Activated naive CD8-positive, alpha-beta T cell treated with anti-CD3 and anti-CD28 coated beads, Interleukin-2, amount 50 U/mL, for 24 hours (primary cell): ENCODE results near the gene IER2.
A peak's percentile ranks its signal among the peaks of the same experiment; 100 is the strongest.
"Not testable (repeated sequence)": the region's sequence is repeated elsewhere in the genome, so short reads cannot be mapped to it uniquely, and the experiment has no call there.

Source experiments
- ATAC-seq: fragments of 150-1000 bp; cut with Tn5 transposase; one replicate; pipeline ENCODE4 v1.10.0; 2021
- DNase-seq: peaks from one replicate; pipeline ENCODE4 v3.0.0; 2021
- H3K27ac Mint-ChIP-seq: one replicate; pipeline ENCODE4 v1.8.0; 2021; ENCODE audit warnings: mild to moderate bottlenecking, mixed read lengths
- H3K27me3 Mint-ChIP-seq: one replicate; pipeline ENCODE4 v1.8.0; 2021; ENCODE audit warnings: mixed read lengths
- H3K36me3 Mint-ChIP-seq: one replicate; pipeline ENCODE4 v1.8.0; 2021; ENCODE audit warnings: low read depth, mixed read lengths
- H3K4me1 Mint-ChIP-seq: one replicate; pipeline ENCODE4 v1.8.0; 2021; ENCODE audit warnings: mixed read lengths
- H3K4me3 Mint-ChIP-seq: one replicate; pipeline ENCODE4 v1.8.0; 2021; ENCODE audit warnings: mild to moderate bottlenecking, moderate library complexity, mixed read lengths
- H3K9me3 Mint-ChIP-seq: one replicate; pipeline ENCODE4 v1.8.0; 2021; ENCODE audit warnings: mixed read lengths

The IER2 gene

DNA sequence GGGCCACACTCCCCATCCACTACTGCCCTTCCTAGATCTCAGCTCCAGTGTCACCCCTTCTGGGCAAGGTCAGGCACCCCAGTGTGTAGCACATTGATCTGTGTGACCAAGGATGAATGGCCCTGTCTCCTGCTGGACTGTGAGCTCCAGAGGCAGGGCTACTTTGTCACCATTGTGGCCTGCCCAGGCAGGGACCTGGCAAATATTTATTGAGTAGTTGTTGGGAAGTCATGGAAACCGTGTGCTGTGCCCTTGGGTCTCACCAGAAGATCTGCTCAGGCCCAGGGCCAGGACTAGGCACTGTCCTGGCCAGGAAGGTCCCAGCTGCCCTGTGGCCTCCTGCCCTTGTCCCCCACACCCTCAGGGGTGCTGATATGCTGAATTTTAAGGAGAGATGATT, 21.6 kb upstream of the IER2 start:
- ATAC-seq = no peak
- no peaks in the 10 kb centered on the region for H3K9me3 Mint-ChIP-seq
- H3K4me1 Mint-ChIP-seq = peaks cover 55% of the 10 kb centered on the region
- no peak for DNase-seq
- no peak overlapping the region for H3K4me3 Mint-ChIP-seq
- H3K36me3 Mint-ChIP-seq = peaks cover 21% of the 10 kb centered on the region
- H3K27ac Mint-ChIP-seq = no peak overlapping the region
- H3K27me3 Mint-ChIP-seq = no peaks in the 10 kb centered on the region

DNA sequence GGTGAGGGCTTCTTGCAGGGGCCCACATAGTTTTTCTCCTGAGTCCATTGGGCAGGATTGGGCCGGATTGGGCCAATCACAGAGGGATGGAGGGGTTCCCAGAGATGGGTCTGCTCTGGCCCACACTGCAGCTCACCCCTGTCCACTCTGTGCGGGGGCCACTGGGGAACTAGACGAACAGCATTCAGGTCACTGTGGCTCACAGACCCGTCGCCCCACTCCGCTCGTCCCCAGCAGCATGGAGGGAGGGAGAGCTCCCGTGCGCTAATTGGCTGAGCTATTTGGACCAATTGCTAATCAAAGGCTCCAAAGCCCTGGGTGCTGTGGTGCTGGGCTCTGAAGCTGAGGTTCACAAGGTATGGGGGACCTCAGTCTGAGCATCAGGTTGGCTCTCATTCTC, 20.8 kb upstream of the IER2 start:
- Mint-ChIP-seq H3K4me1 (peaks cover 59% of the 10 kb centered on the region), H3K27ac (no peak overlapping the region), H3K27me3 (no peaks in the 10 kb centered on the region), H3K9me3 (no peaks in the 10 kb centered on the region), H3K4me3 (no peak overlapping the region), H3K36me3 (peaks cover 26% of the 10 kb centered on the region)
- no peak for DNase-seq
- no peak for ATAC-seq

DNA sequence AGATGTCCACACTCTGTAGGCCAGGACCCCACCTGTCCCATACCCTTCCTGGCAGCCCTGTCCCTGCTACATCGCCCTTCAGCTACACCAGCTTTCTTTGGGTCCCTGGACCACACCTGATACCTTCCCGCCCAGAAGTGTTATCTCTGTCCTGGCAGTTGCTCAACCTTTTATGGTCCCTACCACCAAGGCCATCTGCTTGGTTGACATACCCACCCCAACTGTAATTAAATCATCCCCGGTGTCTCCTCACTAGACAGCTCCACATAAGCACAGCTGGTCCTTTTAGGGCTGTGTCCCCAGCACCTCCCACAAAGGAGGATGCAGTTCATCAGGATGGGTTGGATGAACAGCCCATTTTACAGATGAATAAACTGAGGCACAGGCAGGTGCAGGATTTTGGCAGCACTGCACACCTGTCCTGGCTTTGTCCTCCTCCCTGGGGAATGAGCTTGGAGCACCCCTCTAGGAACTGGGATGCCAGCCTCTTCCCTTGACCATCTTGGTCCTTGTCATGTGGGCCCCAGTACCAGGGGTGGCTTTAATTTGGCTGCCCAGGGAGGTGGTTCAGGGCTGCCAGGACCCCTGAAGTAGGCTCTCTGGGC, 19.2 kb upstream of the IER2 start:
- H3K9me3 Mint-ChIP-seq = no peaks in the 10 kb centered on the region
- no peak overlapping the region for H3K4me3 Mint-ChIP-seq
- peak overlapping the region; percentile 100 for H3K27ac Mint-ChIP-seq
- no peak for ATAC-seq
- peaks cover 23% of the 10 kb centered on the region for H3K36me3 Mint-ChIP-seq
- DNase-seq = no peak
- peaks cover 63% of the 10 kb centered on the region for H3K4me1 Mint-ChIP-seq
- H3K27me3 Mint-ChIP-seq = no peaks in the 10 kb centered on the region

DNA sequence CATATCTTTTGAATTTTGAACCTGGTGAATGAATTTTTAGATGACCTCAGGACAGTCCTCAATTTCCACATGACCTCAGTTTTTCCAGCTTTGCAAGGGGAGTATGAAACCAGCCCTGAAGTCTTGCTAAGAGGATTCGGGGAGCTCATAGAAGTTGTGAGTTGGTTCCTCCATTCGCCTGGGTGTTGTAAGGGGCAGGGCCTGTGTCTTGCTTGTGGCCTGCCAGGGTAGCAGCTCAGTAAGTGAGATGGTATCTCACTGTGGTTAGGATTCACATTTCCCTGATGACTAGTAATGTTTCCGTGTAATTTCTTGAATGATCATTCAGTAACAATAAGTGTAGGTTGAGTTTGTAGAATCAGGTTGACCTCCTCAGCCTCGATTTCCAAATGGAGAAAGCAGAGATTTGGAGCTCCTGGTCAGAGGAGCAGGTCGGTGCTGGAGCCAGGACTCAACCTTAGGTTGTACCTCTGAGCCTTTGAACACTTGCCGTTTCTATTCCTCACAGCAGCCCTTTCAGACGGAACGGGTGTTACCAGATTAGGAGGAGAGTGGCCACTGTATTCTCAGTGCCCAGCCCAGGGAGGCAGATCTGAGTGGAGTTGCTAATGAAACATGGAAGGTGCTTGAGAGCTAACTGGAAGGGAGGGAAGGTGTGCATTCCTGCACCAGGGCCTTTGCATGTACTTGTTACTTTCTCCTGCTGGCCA, 17.6 kb upstream of the IER2 start:
- Mint-ChIP-seq H3K9me3 (no peaks in the 10 kb centered on the region), H3K4me3 (peak overlapping the region; percentile 80), H3K4me1 (peaks cover 58% of the 10 kb centered on the region), H3K27me3 (no peaks in the 10 kb centered on the region), H3K36me3 (peaks cover 31% of the 10 kb centered on the region), H3K27ac (peak overlapping the region; percentile 100)
- peak; percentile 71 for DNase-seq
- ATAC-seq = peak; percentile 99

DNA sequence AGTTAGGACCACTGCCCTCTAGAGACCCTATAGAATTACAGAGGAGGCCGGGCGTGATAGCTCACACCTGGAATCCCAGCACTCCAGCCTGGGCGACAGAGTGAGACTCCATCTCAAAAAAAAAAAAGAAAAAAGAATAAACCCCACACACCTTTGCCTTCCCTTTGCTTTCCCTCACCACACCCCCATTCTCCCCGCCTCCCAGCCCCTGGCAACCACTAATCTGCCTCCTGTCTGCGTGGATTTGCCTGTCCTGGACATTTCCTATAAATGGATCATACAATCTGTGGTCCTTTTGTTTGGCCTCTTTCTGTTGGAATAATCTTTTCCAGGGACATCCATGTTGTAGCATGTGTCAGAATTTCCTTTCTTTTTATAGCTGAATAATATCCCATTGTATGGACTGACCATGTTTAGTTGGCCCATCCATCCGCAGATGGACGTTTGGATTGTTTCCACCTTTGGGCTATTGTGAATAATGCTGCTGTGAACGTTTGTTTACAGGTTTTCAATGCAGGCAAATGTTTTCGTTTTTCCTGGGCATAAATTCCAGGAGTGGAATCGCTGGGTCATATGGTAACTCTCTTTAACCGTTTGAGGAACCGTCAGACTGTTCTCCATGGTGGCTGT, 16.9 kb upstream of the IER2 start:
- Mint-ChIP-seq H3K27me3 (no peaks in the 10 kb centered on the region), H3K4me3 (peak overlapping the region; percentile 80), H3K36me3 (peaks cover 34% of the 10 kb centered on the region), H3K27ac (peak overlapping the region; percentile 100), H3K9me3 (no peaks in the 10 kb centered on the region), H3K4me1 (peaks cover 52% of the 10 kb centered on the region)
- DNase-seq = no peak
- ATAC-seq = no peak

DNA sequence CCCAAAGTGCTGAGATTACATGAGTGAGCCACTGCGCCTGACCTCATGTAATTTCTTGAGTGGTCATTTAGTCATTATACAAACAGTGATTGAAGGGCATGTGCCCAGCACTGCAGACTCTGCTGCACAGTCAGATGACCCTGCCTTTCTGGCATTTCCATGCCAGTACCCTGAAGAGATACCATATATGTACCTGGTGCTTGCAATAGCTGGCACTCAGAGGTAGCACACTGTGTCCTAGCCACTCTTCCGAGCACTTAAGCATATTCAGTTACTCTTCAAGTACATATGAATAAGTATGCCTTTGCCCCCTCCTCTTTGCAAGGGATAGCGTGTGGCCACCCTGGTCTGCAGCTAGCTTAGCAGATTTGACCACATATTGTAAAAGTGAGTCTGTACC, 15.6 kb upstream of the IER2 start:
- Mint-ChIP-seq H3K36me3 (peaks cover 39% of the 10 kb centered on the region), H3K4me1 (peaks cover 47% of the 10 kb centered on the region), H3K4me3 (no peak overlapping the region), H3K9me3 (no peaks in the 10 kb centered on the region), H3K27ac (no peak overlapping the region), H3K27me3 (no peaks in the 10 kb centered on the region)
- no peak for DNase-seq
- ATAC-seq = no peak

DNA sequence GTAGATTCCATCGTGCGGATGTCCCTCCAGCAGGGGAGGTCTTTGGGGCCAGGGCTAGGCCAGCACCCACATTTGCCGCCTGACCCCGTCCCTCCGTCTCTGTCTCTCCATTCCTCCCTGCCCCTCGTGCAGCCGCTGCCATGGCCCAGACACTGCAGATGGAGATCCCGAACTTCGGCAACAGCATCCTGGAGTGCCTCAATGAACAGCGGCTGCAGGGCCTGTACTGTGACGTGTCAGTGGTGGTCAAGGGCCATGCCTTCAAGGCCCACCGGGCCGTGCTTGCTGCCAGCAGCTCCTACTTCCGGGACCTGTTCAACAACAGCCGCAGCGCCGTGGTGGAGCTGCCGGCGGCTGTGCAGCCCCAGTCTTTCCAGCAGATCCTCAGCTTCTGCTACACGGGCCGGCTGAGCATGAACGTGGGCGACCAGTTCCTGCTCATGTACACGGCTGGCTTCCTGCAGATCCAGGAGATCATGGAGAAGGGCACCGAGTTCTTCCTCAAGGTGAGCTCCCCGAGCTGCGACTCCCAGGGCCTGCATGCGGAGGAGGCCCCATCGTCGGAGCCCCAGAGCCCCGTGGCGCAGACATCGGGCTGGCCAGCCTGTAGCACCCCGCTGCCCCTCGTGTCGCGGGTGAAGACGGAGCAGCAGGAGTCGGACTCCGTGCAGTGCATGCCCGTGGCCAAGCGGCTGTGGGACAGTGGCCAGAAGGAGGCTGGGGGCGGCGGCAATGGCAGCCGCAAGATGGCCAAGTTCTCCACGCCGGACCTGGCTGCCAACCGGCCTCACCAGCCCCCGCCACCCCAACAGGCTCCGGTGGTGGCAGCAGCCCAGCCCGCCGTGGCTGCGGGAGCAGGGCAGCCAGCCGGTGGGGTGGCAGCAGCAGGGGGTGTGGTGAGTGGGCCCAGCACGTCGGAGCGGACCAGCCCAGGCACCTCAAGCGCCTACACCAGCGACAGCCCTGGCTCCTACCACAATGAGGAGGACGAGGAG, 14.8 kb upstream of the IER2 start:
- Mint-ChIP-seq H3K36me3 (peaks cover 39% of the 10 kb centered on the region), H3K9me3 (no peaks in the 10 kb centered on the region), H3K27me3 (no peaks in the 10 kb centered on the region), H3K27ac (no peak overlapping the region), H3K4me3 (no peak overlapping the region), H3K4me1 (peaks cover 45% of the 10 kb centered on the region)
- DNase-seq (no peak), ATAC-seq (no peak)

DNA sequence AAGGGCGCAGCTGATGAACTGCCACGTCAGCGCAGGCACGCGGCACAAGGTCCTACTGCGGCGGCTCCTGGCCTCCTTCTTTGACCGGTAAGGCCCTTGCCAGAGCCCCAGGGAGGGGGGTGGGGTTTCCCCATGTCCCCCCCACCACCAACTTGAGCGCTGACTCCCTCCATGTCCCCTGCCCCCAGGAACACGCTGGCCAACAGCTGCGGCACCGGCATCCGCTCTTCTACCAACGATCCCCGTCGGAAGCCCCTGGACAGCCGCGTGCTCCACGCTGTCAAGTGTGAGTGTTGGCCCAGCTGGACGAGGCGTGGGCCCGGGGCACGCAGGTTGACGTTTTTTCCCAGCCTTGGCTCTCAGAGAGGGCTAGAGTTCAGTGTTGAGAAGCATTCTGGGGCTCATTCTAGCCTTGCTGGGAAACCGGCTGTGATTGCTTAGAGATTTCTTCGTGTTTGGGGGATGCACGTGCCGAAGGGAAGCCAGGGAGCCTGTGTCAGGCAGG, 12.9 kb upstream of the IER2 start:
- H3K27me3 Mint-ChIP-seq = no peaks in the 10 kb centered on the region
- H3K4me1 Mint-ChIP-seq = peaks cover 28% of the 10 kb centered on the region
- H3K27ac Mint-ChIP-seq = no peak overlapping the region
- ATAC-seq (no peak), DNase-seq (no peak)
- peaks cover 41% of the 10 kb centered on the region for H3K36me3 Mint-ChIP-seq
- no peak overlapping the region for H3K4me3 Mint-ChIP-seq
- no peaks in the 10 kb centered on the region for H3K9me3 Mint-ChIP-seq

DNA sequence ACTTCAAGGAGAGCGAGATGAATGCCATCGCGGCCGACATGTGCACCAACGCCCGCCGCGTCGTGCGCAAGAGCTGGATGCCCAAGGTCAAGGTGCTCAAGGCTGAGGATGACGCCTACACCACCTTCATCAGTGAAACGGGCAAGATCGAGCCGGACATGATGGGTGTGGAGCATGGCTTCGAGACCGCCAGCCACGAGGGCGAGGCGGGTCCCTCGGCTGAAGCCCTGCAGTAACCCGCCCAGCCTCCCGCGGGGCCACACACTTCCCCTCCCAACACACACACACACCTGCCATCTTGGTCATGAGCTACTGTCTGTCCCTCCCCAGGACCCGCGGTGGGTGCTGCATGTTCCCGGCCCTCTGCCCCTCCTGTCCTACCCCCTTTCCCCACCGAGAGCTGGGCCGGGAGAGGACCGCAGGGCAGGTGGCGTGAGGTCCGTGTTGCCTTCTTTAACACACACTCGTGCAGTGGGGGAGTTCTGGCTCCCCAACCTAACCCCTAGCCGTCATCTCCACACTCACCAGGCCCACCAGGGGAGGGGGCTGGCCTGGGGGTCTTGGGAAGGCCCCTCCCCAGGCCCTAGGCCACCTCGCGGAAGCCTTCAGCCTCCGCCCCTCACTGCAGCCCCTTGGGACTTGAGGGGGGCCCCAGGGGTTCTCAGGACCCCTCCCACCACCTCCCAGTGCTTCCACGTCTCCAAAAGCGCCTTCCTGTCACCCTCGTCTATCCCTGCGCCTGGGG, 11.9 kb upstream of the IER2 start:
- Mint-ChIP-seq H3K27me3 (no peaks in the 10 kb centered on the region), H3K4me3 (no peak overlapping the region), H3K27ac (no peak overlapping the region), H3K4me1 (peaks cover 18% of the 10 kb centered on the region), H3K9me3 (no peaks in the 10 kb centered on the region), H3K36me3 (peaks cover 34% of the 10 kb centered on the region)
- no peak for DNase-seq
- ATAC-seq = no peak

DNA sequence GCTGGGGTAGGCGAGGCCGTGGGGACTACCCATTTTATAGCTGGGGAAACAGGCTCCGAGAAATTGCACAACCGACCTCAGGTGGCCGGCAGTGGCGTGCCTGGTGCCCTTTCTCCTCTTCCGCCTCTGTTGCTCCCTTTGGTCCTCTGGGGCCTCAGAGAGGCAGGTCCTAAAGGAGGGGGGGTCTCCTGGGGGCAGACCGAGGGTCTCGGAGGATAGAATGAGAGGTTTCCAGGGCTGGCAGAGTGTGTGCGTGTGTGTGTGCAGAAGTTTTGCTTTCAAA, 11.4 kb upstream of the IER2 start:
- no peaks in the 10 kb centered on the region for H3K9me3 Mint-ChIP-seq
- H3K27ac Mint-ChIP-seq = no peak overlapping the region
- H3K4me3 Mint-ChIP-seq = no peak overlapping the region
- H3K4me1 Mint-ChIP-seq = peaks cover 12% of the 10 kb centered on the region
- H3K36me3 Mint-ChIP-seq = peaks cover 29% of the 10 kb centered on the region
- no peaks in the 10 kb centered on the region for H3K27me3 Mint-ChIP-seq
- ATAC-seq = no peak
- DNase-seq = no peak

DNA sequence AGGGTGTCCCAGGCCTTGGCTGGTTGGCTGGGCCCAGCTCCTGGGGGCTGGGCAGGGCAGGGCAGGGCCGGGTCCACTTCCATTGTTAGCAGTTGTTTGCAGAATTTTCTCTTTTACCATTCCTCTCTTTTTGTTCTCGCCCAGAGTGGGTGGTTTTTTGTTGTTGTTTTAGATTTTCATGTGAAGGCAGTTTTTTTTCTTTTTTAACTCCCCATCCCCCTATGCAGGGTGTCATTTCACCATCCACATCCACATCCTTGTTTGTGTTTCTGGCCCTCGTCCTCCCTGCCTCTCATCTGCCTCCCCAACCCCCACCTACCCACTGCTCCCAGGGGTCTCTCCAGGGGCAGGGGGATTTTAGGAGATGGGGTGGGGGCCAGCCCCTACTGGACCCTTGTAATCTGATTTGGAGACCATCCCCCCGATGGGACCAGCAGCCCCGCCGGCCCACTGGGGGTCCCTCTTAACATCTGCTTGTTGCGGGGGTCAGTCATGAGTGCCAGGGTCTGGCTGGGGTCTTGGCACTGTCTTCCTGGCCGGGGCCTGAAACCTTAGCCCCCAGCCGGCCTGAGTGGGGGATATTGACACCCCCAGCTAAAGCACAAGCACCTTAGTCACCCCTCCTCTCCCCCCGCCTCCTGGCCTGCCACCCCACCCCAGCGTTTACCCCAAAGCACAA, 10.4 kb upstream of the IER2 start:
- Mint-ChIP-seq H3K9me3 (no peaks in the 10 kb centered on the region), H3K36me3 (peaks cover 24% of the 10 kb centered on the region), H3K4me1 (peaks cover 4% of the 10 kb centered on the region), H3K4me3 (no peak overlapping the region), H3K27ac (peak overlapping the region; percentile 60), H3K27me3 (no peaks in the 10 kb centered on the region)
- no peak for DNase-seq
- ATAC-seq = no peak

DNA sequence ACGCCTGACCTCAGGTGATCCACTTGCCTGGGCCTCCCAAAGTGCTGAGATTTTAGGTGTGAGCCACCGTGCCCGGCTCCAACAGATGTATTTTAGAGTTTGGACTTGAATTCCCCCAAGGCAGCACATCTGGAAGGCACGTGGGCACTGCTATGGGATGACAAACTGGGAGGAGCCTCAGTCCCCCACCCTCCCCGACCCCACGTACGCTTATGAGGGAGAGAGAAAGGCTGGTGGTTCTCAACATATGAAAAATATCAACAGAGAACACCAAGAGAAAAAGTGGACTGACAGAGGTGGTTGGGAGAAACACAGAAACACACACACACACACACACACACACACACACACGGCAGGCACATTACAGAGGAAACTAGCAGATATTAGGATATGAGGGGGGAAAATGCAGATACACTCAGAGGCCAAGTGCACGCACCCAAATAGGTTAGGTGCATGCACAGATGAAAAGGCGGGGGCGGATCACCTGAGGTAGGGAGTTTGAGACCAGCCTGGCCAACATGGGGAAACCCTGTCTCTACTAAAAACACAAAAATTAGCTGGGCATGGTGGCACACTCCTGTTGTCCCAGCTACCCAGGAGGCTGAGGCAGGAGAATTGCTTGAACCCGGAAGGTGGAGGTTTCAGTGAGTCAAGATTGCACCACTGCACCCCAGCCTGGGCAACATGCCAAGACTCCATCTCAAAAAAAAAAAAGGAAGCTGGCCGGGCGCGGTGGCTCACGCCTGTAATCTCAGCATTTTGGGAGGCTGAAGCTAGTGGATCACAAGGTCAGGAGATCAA, 3.2 kb upstream of the IER2 start:
- peaks cover 19% of the 10 kb centered on the region for H3K4me1 Mint-ChIP-seq
- H3K27ac Mint-ChIP-seq = no peak overlapping the region
- no peak overlapping the region for H3K4me3 Mint-ChIP-seq
- H3K27me3 Mint-ChIP-seq = no peaks in the 10 kb centered on the region
- ATAC-seq (no peak), DNase-seq (no peak)
- H3K9me3 Mint-ChIP-seq = no peaks in the 10 kb centered on the region
- peaks cover 6% of the 10 kb centered on the region for H3K36me3 Mint-ChIP-seq

DNA sequence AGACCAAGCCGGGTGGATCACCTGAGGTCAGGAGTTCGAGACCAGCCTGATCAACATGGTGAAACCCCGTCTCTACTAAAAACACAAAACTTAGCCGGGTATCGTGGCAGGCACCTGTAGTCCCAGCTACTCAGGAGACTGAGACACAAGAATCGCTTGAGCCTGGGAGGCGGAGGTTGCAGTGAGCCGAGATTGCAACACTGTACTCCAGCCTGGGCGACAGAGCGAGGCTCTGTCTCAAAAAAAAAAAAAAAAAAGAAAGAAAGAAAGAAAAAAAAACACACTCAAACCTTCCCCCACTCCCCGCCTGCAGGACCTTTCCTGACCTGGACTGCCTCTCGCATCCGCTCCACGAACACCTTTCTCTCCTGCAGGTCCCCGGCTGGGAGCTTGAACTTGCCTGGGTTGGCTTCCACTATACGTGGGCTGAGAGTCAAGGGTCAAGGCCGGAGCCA, 1.0 kb upstream of the IER2 start:
- peaks cover 25% of the 10 kb centered on the region for H3K4me1 Mint-ChIP-seq

More for the DNA sequence above, 1.0 kb upstream of the IER2 start:
- H3K27me3 Mint-ChIP-seq, H3K9me3 Mint-ChIP-seq, DNase-seq, ATAC-seq: not testable (repeated sequence)
- Mint-ChIP-seq H3K27ac (peak overlapping the region; percentile 75), H3K36me3 (peaks cover 17% of the 10 kb centered on the region), H3K4me3 (peak overlapping the region; percentile 94)
